Endothelial cell of umbilical vein (primary cell): ENCODE data around the gene SETD3.

Source experiments
- CTCF ChIP-seq, 2 donors: IDR thresholded peaks; 1 replicate in 1 of 2; 2 replicates in 1 of 2; pipeline ENCODE4 v1.5.1; 2011; ENCODE audit warnings: low read length in 2 of 2, mild to moderate bottlenecking in 2 of 2, moderate library complexity in 2 of 2, control low read depth in 1 of 2, inconsistent platforms in 1 of 2, low read depth in 1 of 2; ENCODE audit not compliant: insufficient read depth in 1 of 2; ENCODE audit errors: extremely low read depth in 1 of 2
- EZH2 ChIP-seq: IDR thresholded peaks from 2 replicates; pipeline ENCODE4 v1.6.1; 2012; ENCODE audit warnings: borderline replicate concordance, low read depth, mild to moderate bottlenecking, moderate library complexity, low read length, inconsistent platforms; ENCODE audit not compliant: severe bottlenecking
- POLR2A ChIP-seq: IDR thresholded peaks from 2 replicates; pipeline ENCODE4 v1.6.1; 2012; ENCODE audit warnings: low read depth, mild to moderate bottlenecking, control low read depth, low read length

DNA sequence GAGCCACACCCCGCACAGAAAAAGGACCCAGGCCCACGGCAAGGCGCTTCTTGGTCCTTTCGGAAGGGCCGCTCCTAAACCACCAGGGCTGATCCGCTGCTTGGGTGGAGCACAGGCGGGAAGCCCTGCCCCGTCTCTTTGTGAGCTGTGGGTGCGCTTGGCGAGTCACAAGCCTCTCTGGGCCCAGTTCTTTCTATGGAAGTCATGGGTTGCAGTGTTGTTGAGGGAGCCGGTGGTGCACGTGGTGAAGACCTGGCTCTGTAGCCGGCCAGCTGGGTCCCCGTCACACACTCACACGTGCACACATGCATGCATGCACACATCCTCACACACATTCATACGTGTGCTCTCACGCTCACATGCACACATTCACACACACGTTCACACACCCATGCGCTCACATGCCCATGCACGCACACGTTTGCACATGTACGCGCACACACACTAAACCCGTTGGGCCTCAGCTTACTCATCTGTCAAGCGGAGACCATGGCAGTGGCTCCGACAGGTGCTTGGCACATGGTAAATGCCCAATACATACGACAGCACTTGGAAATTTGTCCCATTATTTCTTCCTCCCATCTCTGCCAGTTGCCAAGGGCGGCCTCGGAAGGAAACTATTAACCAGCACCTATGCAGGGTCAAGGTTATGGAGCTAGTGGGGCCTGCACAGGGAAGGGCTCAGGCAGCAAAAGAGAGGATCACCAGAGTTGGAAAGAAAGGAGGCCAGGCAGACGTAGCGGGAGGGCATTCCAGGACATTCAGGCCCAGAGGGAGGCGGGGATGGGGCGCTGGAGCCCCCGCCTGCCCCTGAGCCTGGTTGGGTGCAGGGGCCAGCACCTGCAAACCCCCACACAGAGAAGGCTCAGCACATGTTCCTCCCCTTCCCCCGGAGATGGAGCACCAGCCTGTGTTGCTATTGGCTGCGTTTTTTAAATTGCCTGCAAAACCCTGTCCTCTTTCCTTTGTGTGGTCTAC lies 96.9 kb downstream of the SETD3 start:
- no peak for TF ChIP-seq CTCF (IDR thresholded peaks at IDR 0.05; ENCODE audit: extremely low read depth in 1 of 2, insufficient read depth in 1 of 2, low read depth in 1 of 2, low read length in 2 of 2)
- TF ChIP-seq EZH2, result no peak
- TF ChIP-seq POLR2A, result no peak
